MM.1S (cell line): ENCODE results near the gene NOSIP.

Experiments
- EZH2phosphoT487 ChIP-seq: fragments of 300-600 bp; sonication (generic); IDR thresholded peaks from 2 replicates; pipeline ENCODE4 v1.6.1; 2018; ENCODE audit warnings: antibody characterized with exemption, low read length
- TF ChIP-seq, protein P1 (sequence below): fragments of 300-600 bp; sonication (generic); IDR thresholded peaks from 2 replicates; pipeline ENCODE4 v1.5.1; 2016; ENCODE audit warnings: antibody characterized with exemption, low read length, mixed read lengths

DNA sequence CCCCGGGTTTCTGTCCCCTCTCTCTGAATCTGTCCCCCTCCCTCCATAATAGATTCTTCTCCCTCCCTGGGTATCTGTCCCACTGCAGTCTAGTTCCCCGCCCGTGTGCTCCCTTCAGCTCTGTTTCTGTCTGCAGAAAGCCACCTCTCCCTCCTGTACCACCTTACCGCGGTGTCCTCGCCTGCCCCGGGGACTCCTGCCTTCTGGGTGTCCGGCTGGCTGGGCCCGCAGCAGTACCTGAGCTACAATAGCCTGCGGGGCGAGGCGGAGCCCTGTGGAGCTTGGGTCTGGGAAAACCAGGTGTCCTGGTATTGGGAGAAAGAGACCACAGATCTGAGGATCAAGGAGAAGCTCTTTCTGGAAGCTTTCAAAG lies 66.6 kb downstream of the NOSIP start:
- TF ChIP-seq, protein P1, sequence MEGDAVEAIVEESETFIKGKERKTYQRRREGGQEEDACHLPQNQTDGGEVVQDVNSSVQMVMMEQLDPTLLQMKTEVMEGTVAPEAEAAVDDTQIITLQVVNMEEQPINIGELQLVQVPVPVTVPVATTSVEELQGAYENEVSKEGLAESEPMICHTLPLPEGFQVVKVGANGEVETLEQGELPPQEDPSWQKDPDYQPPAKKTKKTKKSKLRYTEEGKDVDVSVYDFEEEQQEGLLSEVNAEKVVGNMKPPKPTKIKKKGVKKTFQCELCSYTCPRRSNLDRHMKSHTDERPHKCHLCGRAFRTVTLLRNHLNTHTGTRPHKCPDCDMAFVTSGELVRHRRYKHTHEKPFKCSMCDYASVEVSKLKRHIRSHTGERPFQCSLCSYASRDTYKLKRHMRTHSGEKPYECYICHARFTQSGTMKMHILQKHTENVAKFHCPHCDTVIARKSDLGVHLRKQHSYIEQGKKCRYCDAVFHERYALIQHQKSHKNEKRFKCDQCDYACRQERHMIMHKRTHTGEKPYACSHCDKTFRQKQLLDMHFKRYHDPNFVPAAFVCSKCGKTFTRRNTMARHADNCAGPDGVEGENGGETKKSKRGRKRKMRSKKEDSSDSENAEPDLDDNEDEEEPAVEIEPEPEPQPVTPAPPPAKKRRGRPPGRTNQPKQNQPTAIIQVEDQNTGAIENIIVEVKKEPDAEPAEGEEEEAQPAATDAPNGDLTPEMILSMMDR, result no peak
- TF ChIP-seq EZH2phosphoT487, result no peak
